Effector CD8-positive, alpha-beta T cell (primary cell): Measurements from ENCODE around the gene AAR2.

ENCODE experiments used
- DNase-seq: peaks from one replicate; lab custom pipeline; 2025; lab: John Stamatoyannopoulos, UW

Gene AAR2

DNA sequence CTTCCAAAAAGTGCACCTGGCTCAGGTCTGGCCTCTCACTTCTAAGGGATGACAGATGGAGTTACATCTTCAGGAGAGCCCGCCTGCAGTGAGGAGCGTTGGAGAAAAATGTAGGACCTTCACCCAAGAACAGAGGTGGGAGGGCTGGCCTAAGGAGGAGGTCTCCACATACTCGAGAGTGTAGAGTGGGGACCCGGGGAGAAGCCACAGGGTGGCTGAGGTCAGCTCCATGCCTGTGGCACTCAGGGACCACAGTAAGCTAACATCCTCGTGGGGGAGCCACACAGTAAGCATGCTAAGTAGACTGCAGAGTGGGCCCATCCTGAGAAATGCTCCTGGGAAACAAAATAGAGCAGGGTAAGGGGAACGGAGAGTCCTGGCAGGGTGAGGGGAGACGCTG is 24.0 kb downstream of the AAR2 start:
- DNase-seq, result no peak

DNA sequence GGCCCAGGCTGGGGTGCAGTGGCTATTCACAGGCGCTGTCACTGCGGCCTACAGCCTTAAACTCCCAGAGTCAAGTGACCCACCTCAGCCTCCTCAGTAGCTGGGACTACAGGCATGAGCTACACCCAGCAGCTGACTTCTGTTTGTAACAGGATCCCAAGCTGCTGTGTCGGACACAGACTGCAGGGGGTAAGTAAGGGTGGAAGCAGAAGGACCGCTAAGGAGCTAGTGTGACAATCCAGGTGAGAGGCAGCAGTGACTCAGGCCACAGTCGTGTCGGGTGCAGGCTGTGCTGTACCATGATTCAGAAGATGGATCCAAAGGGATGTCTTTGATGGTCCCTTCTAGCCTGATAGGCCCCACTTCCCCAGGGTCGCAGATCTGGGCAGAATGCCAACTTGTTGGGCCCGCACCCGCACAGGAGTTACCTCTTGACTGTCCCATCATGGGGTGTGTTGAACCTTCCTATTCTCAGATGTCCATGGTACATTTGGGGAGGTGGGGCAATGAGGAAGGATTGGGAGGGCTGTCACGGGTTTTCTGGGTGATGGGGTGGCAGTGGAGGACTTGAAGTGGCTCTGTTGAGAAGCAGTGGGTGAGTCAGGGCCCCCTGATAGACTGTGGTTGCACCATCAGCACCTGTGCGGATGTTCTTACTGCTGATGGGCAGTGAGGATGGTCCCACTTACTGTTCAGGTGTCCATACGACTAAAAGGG is 25.3 kb downstream of the AAR2 start:
- DNase-seq, result no peak

DNA sequence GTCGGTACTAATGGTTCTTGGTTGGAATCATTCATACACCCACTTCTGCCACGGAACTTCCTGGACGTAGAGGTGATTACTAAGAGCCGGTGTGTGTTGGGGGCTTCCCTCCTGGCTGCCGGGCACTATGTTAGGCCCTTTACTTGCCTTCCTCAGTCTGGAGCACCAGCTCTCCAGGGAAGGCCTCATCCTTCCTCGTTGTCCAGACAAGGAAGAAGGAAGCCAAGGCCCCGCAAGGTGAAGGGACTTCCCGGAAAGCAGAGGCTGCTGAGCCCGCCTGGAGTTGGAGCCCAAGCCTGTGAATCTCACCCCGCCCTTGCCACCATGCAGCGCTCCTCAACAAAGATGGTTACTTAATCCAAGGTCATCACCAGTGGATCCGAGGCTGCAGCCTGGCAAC is 26.2 kb downstream of the AAR2 start:
- no peak for DNase-seq

GRCh38 chr20:36264426-36265246 is 28.4 kb downstream of the AAR2 start:
- no peak for DNase-seq

DNA sequence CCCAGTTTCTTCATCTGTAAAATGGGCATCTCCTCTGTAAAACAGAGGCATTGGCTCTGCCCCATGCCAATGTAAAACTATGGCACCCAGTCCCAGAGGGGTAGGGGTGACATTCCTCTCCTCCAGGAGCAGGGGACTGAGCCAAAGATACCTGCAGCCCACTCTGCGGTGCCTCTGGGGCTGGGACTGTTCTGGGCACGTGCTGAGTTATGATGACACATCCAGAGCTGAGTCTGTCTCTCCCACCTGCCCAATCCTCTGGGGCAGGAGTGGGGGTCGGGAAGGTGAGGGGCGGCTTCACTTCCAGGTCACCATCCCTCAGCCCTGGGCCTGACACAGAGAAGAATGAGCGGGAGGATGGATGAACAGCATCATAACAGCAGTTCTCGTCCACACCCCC is 29.9 kb downstream of the AAR2 start:
- DNase-seq, result no peak

- DNase-seq, result no peak
These were observed 31.5 kb downstream of the AAR2 start for GRCh38 chr20:36267605-36268381.

DNA sequence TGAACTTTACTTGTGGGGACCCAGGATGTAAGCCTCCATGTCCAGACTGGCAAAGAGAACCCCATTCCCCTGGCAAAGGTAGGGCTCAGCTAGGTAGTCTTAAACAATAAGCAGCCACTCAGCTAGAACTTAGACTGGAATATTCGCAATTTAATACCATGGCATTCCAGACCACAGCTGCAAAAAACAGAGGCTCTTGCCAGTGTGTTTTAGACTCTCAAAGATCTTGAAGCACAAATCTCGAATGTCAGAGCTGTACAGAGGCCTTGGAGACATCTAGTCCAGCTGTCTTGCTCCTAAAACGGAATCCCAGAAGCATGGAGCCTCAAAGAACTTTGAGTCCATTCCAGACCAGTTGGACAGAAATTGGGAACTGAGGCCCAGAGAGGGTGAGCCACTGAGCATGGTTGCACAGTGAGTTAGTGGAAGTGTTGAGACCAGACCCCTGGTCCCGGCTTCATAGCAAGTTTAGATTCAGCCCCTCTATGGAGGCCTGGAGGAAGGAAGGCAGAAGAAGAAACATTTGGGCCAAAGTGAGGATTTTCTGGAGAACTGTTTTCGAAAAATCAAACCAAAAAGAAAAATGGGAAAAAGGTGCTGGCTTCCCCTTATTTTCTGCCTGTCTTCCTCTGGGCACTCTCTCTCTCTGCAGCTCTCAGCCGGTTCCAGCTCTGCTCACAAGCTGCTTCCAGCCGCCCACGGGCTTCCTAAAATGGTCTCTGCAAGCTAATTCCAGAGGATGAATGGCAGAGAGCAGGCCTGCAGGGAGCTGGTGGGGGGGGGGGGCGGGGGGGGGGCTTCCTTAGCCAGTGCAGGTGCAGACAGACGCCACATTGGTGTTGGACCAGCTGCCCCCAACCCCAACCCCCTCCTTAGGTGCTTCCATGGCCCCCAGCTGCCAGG is 32.4 kb downstream of the AAR2 start:
- DNase-seq, result no peak

- DNase-seq, result no peak
These were observed 33.2 kb downstream of the AAR2 start for GRCh38 chr20:36269507-36269906.

DNA sequence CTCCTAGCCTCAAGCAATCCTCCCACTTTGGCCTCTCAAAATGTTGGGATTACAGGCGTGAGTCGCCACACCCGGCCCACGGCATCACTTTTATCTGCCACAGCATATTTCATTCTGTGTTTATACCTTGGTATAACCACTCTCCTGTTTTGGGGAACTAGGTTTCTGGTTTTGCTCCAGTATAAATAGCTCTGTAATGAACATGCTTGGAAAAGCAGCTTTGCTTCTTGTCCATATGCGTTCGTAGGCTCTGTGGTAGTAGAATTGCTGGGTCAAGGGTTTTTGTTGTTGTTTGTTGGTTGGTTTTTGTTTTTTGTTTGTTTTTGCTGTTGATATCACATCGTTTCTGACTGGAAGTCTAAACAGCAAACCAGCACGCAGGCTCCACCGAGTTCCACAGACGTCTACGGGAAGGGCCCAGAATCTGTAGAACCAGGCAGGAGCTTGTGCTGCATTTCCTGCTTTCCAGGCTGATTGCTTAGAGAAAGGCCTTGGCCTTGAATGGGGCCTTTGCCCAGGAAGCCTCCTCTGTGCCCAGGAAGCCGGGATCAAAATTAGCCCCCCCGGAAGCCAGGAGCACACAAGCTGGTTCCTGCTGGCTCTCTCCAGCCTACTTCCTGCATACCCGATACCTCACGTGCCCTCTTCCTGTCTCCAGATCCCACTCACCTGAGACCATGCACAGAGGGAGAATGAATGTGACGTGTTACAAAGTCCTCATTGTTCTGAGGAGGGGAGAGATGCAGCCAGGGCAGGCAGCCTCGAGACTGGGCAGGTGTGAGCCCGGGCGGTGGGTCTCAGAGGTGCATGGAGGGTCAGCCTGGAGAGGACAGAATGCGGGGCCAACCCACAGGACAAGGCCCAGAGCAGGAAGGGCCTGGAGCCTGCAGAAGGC is 34.7 kb downstream of the AAR2 start:
- no peak for DNase-seq

GRCh38 chr20:36271639-36272546 is 35.6 kb downstream of the AAR2 start:
- no peak for DNase-seq

DNA sequence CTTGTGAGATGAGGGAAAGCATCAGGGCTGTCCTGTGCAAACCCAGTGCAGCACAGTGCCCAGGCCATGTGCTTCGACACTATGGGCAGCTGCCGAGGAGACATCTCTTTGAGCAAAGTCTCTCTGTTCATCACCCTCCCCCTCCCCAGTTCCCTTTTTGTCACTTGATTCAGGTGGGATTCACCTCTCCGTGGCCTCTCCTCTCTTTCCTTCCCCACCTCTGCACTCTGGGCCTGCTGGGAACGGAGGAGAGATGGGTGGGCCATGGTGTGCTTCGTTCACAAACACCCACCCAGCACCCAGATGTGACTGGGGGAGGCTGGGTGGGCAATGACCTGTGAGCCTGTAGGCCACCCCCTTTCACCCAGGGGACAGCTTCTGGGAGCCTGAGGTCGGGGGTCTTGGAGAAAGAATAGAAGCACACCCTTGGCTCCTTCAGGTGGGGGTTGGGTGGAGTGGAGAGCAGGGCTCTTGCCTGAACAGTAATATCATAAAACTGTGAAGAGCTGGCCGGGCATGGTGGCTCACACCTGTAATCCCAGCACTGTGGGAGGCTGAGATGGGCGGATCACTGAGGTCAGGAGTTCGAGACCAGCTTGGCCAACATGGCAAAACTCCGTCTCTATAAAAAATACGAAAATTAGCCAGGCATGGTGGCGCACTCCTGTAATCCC is 36.4 kb downstream of the AAR2 start:
- no peak for DNase-seq

GRCh38 chr20:36273414-36274180 is 37.3 kb downstream of the AAR2 start:
- DNase-seq, result no peak

GRCh38 chr20:36274181-36274841 is 38.0 kb downstream of the AAR2 start:
- DNase-seq, result no peak

DNA sequence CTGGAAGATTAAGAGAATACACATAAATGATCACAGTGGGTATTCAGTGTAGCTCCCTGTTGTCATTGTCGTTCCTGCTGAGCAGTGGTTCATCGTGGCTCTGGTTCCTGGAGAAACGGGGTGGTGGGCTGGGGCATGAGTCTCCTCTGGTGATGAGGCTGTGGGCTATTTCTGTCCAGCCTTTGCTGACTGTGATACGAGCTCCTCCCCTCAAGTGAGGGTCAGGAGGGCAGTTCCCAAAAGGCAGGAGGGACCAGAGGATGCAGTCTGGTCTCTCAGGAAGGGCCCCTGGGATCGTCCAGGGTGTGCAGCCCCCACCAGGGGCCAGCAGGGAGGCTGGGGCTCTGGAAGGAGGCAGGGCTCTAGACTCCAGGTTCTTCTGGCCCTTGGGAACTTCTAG is 38.7 kb downstream of the AAR2 start:
- no peak for DNase-seq

DNA sequence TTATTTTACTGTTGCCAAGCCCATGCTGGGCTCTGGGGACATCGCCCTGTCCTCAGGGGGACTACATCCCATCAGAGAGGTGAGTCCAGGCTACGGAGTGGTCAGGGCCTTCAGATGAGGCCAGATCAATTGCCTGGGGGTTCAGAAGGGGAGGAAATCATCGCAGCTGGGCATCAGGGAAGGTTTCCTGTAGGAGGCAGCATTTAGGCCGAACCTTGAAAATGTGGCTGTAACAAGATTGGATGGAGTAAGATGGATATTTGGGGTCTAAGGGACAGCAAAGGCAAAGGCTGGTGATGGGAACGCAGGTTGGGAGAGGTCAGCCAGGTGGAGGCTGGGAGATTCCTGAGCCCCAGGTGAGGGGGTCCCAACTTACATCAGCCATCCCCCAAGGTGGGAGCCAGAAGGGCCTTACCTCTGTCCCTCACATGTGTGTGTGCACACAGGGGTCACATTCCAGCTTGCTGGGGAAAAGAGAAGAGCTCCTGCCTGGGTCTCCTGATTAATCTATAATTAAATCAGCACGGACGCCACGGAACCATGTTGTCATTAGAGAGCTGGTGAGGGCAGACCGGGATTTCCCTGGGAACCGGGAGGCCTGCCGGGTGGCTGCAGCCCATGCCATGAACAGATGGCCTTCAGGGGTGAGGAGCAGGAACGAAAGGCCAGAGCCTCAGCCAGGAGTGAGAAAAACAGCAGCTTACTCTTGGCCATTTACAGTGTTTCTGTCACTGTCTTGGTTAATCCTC is 39.3 kb downstream of the AAR2 start:
- no peak for DNase-seq

- no peak for DNase-seq
These were observed 41.3 kb downstream of the AAR2 start for GRCh38 chr20:36277546-36277945.

DNA sequence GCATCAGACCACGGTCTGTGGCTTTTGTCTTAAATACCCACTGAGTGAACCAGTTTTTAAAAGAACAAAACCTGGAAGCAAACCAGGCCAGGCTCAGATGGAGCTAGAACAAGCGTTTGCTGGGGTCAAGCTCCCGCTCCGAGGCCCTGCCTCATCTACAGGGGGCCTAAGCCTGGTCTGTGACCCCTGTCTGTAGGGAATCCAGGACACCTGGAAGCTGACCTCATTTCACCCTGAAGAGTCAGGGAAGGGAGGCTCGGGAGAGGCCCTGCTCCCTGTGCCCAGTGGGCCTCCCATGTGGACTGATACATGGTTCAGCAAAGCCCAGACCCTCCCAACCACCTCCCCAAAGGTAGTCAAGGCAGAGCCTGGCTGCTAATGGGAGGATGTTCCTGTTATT is 43.1 kb downstream of the AAR2 start:
- DNase-seq, result no peak
